ENCODE measurements around the gene RNF123.
A peak's percentile ranks its signal among the peaks of the same experiment; 100 is the strongest.

RNF123 gene

GRCh38 chr3:49719214-49719884 is 30.0 kb downstream of the RNF123 start, which contains the start of gene AMIGO3:
TSS of gene AMIGO3 (minus strand) at chr3:49719684. CDS start at chr3:49719465, 219 bp downstream.
- peaks cover 46% of the 10 kb centered on the region for H3K36me3 ChIP-seq (ENCODE audit: insufficient read depth, low read length)
- H3K4me2 ChIP-seq (ENCODE audit: low read length), result peak within 1 kb of the TSS; percentile 60

GRCh38 chr3:49720855-49721595 is 31.7 kb downstream of the RNF123 start:
- Histone ChIP-seq H3K9ac (ENCODE audit: low read length) (no peak overlapping the region), H3K27ac (ENCODE audit: low read depth, low read length, poor library complexity, severe bottlenecking) (no peak overlapping the region), H2AFZ (ENCODE audit: low read length) (no peak overlapping the region), H3K4me2 (ENCODE audit: low read length) (no peak overlapping the region), H3K4me1 (ENCODE audit: insufficient read depth, low read length, severe bottlenecking) (peaks cover 21% of the 10 kb centered on the region), H3K9me2 (ENCODE audit: low read depth, low read length) (no peaks in the 10 kb centered on the region), H3K36me3 (ENCODE audit: insufficient read depth, low read length) (peaks cover 43% of the 10 kb centered on the region), H3K9me3 (ENCODE audit: low read length) (no peaks in the 10 kb centered on the region), H3K4me3 (ENCODE audit: low read depth, low read length, poor library complexity, severe bottlenecking) (no peak overlapping the region), H3F3A (ENCODE audit: insufficient read depth, low read length) (no peaks in the 10 kb centered on the region), H3K79me2 (ENCODE audit: insufficient read depth, low read length) (no peaks in the 10 kb centered on the region), H4K20me1 (ENCODE audit: insufficient read depth, low read length) (no peaks in the 10 kb centered on the region), H3K27me3 (ENCODE audit: insufficient read depth, low read length) (no peaks in the 10 kb centered on the region)
- no peak for TF ChIP-seq EZH2 (IDR thresholded peaks at IDR 0.05; ENCODE audit: borderline replicate concordance, low read length)
- TF ChIP-seq CTCF (IDR thresholded peaks at IDR 0.05; ENCODE audit: low read length), result no peak

More at GRCh38 chr3:49719214-49719884, 30.0 kb downstream of the RNF123 start, which contains the start of gene AMIGO3:
- Histone ChIP-seq H3K9me3 (ENCODE audit: low read length) (no peaks in the 10 kb centered on the region), H2AFZ (ENCODE audit: low read length) (no peak within 1 kb of the TSS), H3F3A (ENCODE audit: insufficient read depth, low read length) (no peaks in the 10 kb centered on the region), H3K9me2 (ENCODE audit: low read depth, low read length) (no peaks in the 10 kb centered on the region), H3K9ac (ENCODE audit: low read length) (peak within 1 kb of the TSS; percentile 30; the same call in 1 of the 2 replicates), H4K20me1 (ENCODE audit: insufficient read depth, low read length) (no peaks in the 10 kb centered on the region), H3K79me2 (ENCODE audit: insufficient read depth, low read length) (no peaks in the 10 kb centered on the region), H3K27me3 (ENCODE audit: insufficient read depth, low read length) (no peaks in the 10 kb centered on the region), H3K4me1 (ENCODE audit: insufficient read depth, low read length, severe bottlenecking) (peaks cover 14% of the 10 kb centered on the region), H3K4me3 (ENCODE audit: low read depth, low read length, poor library complexity, severe bottlenecking) (peak within 1 kb of the TSS; percentile 56), H3K27ac (ENCODE audit: low read depth, low read length, poor library complexity, severe bottlenecking) (no peak within 1 kb of the TSS)
- TF ChIP-seq CTCF (IDR thresholded peaks at IDR 0.05; ENCODE audit: low read length), result peak; percentile 25; the same call in 1 of the 2 replicates
- no peak for TF ChIP-seq EZH2 (IDR thresholded peaks at IDR 0.05; ENCODE audit: borderline replicate concordance, low read length)

GRCh38 chr3:49721596-49721895 is 32.2 kb downstream of the RNF123 start:
- Histone ChIP-seq H3K36me3 (ENCODE audit: insufficient read depth, low read length) (peaks cover 44% of the 10 kb centered on the region), H3K9me3 (ENCODE audit: low read length) (no peaks in the 10 kb centered on the region), H3K79me2 (ENCODE audit: insufficient read depth, low read length) (no peaks in the 10 kb centered on the region), H3K4me1 (ENCODE audit: insufficient read depth, low read length, severe bottlenecking) (peaks cover 23% of the 10 kb centered on the region), H3K9ac (ENCODE audit: low read length) (no peak overlapping the region), H2AFZ (ENCODE audit: low read length) (no peak overlapping the region), H3K4me3 (ENCODE audit: low read depth, low read length, poor library complexity, severe bottlenecking) (no peak overlapping the region), H3F3A (ENCODE audit: insufficient read depth, low read length) (no peaks in the 10 kb centered on the region), H3K27me3 (ENCODE audit: insufficient read depth, low read length) (no peaks in the 10 kb centered on the region), H3K4me2 (ENCODE audit: low read length) (no peak overlapping the region), H3K27ac (ENCODE audit: low read depth, low read length, poor library complexity, severe bottlenecking) (no peak overlapping the region), H3K9me2 (ENCODE audit: low read depth, low read length) (no peaks in the 10 kb centered on the region), H4K20me1 (ENCODE audit: insufficient read depth, low read length) (no peaks in the 10 kb centered on the region)
- TF ChIP-seq CTCF (IDR thresholded peaks at IDR 0.05; ENCODE audit: low read length) (no peak), EZH2 (IDR thresholded peaks at IDR 0.05; ENCODE audit: borderline replicate concordance, low read length) (no peak)

Measured in OCI-LY1 (cell line).